GM19455 (cell line): Measurements from ENCODE around the gene NELL2.
"Not testable (repeated sequence)": the region's sequence is repeated elsewhere in the genome, so short reads cannot be mapped to it uniquely, and the experiment has no call there.

Source experiments
- ATAC-seq: cut with Tn5 transposase; IDR thresholded peaks from one replicate; pipeline ENCODE4 v1.9.1; 2021; ENCODE audit not compliant: unreplicated experiment

The NELL2 gene

DNA sequence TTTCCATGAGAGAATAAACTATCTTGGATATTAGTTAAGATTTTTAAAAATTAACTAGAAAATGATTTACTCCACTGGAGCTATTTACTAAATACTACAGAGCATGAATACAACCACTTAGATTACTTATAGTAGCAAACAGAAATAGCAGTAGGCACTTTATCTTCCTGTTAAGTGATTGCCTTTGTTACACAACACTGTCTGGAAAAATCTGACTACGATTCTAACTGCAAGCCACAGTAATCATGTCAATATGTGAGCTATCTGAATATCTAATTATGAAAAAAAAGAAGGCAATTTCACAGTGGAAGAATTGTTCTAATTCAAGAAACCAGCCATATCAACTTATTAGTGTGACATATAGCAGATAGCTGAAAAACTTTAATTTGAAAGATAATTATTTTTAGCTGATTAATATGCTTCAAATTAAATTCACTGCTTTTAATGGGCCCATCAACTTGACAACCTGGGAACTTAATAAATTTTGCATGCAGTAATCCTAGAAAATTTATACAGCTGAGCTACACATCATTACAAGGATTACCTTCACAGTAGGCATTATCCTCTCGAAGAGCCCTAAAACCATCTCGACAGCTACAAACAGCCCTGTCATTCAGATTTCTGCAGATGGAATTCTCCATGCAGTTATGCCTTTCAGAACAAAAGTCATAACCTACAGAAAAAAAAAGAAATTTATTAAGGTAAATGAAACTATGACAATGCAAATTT is 172.8 kb downstream of the NELL2 start:
- no peak for ATAC-seq

DNA sequence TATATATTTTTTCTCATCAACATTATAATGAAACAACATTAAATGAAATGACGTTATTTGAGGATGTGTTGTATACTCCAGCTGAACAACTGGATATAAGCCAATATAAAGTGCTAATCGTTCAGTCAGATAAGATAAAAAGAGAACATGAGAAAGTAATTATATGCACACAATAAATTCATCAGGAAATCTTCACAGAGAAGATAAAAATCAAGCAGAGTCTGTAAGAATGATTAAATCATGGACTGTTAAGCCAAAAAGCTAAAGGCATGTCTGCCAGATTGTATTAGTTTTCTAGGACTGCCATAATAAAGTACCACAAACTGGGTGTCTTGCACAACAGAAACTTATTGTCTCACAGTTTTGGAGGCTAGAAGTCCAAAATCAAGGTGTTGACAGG is 178.6 kb downstream of the NELL2 start:
- ATAC-seq, result no peak

DNA sequence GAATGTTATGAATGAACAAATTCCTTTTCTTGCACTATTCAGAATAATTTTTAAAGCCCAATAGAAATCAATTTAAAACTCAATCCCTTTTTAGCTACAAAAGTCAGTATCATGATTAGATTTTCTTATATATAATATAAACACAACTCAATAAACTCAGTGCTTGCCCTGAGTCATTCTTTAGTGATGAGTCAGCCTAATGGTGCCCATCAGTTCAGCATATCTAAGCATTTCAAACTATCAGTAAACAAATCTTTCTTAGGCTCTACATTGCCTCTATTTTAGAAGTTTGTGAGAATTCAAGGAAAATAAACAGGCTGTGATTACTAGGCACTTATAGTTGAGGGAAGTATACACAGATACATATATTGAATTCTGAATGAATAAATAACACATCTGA is 179.6 kb downstream of the NELL2 start:
- no peak for ATAC-seq

DNA sequence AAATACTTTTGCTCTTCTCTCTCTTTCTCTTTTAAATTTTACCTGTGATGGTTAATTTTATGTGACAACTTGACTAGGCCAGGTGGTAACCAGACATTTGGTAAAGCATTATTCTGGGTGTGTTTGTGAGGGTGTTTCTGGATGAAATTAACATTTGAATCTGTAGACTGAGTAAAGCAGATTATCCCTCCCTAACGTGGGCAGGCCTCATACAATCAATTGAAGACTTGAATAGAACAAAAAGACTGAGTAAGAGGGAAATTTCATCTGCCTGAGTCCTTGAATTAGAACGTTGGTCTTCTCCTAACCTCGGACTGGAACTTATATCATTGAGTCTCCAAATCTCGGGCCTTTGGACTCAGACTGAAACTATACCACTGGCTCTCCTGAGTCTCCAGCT is 182.1 kb downstream of the NELL2 start:
- ATAC-seq, result no peak

DNA sequence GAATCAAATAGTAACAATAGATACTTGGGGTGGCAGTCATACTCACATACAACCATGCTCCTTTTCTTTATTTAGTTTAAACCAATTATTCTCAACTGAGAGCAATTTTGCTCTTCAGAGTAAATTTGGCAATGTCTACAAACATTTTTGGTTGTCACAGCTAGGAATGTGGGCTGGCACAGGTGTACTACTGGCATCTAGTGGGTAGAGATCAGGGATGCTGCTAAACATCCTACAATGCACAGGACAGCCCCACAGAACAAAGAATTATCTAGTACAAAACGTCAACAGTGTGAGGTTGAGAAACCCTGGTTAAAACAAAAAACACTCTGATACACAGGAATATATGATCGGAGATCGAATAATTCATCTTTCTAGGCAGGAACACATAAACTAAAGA is 186.5 kb downstream of the NELL2 start:
- no peak for ATAC-seq

DNA sequence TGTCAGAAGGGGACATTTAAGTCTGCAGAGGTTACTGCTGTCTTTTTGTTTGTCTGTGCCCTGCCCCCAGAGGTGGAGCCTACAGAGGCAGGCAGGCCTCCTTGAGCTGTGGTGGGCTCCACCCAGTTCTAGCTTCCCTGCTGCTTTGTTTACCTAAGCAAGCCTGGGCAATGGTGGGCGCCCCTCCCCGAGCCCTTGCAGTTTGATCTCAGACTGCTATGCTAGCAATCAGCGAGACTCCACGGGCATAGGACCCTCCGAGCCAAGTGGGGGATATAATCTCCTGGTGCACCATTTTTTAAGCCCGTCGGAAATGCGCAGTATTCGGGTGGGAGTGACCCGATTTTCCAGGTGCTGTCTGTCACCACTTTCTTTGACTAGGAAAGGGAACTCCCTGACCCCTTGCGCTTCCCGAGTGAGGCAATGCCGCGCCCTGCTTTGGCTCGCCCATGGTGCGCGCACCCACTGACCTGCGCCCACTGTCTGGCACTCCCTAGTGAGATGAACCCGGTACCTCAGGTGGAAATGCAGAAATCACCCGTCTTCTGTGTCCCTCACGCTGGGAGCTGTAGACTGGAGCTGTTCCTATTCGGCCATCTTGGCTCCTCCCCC is 189.2 kb downstream of the NELL2 start:
- not testable (repeated sequence) for ATAC-seq

DNA sequence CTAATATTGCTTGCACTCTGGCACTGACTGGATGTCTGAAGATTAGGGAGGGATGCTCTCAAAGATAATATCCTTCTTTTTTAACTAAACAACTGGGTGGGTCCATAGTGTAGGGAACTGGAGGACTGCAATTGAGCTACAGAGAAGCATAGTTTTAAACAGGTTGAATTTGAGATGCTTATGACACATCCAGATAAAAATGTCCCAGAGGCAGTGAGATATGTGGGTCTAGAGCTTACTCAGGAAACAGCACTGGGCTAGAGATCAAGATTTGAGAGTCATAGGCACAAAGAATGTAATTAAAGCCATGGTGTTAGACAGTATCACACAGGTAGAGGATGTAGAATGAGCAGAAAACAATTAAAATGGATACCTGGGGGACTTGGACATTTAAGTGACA is 198.4 kb downstream of the NELL2 start:
- no peak for ATAC-seq

DNA sequence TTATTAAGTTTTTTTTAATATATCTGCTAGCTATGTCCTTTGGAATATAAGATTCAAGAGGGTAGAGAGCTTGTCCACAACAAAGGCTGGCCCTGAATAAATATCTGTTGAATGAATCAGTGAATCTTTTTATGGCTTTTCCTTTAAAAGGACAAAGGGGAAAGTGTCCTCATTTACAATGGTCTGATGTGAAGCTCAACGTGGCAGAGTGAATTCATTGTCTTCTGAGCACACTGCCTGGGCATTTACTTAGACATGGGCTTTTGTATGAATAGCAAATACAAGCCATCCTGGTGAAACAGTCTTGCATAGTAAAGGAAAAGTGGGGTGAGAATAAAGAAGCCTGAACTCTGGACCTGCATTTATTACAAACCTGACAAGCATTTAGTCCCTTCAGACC is 201.2 kb downstream of the NELL2 start:
- ATAC-seq, result no peak

DNA sequence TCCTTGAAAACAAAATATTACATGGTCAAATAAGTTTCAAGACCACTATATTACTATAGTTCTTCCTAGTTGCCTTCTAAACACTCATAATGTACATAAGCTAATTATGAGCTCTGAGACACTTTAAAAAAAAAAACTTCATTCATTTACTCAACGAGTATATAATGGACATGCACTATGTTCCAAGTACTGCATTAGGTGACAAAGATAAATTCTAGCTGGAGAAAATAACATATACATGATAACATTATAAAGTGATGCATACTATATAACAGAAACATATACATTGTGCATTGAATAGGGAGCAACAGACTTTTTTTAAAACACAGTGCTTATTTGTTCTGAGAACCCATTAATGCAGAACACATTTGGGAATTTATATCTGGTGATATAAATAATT is 202.3 kb downstream of the NELL2 start:
- ATAC-seq, result no peak

DNA sequence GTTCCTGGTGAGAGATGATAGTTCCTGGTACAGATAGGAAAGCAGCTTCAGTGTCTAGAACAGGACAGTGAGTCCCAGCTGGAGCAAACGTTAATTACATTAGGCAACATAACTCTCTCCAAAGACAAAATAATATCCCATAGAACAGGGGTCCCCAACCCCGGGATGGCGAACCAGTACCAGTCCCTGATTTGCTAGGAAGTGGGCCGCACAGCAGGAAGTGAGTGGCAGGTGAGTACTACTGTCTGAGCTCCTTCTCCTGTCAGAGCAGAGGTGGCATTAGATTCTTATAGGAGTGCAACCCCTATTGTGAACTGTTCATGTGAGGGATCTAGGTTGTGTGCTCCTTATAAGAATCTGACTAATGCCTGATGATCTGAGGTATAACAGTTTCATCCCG is 204.1 kb downstream of the NELL2 start:
- no peak for ATAC-seq

DNA sequence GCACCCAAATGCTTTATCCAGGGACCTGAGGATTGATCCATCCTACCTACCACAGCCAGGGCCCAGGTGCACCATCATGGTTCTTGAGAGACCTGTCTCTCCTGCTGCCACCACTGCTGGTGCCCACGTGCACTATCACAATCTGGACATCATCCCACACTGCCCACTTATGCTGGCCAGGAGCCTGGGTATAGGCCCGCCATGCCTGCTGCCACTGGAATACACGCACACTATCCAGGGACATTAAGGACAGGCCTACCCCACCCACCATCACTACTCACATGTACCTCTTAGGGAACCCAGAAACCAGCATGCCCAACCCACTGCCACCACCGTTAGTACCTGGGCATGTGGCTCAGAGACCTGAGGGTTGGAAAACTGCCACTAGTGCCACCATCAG is 207.7 kb downstream of the NELL2 start:
- ATAC-seq, result no peak

DNA sequence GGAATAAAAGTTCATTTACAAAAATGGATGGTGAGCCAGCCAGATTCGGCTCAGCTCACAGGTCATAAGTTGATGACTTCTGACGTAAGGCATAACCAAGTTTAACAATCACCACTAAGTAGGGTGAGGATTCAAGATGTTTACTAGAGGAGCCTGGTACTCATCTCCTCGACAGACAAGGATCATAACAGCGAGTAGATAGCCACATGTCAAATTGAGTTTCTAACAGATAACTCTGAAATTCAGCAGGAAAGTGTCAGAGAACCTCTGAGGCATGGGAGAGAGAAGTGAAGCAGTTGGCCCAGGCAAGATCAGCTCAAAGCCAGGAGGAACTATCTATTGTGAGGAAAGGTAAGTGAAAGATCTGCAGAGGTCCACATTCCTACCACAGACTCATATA is 208.7 kb downstream of the NELL2 start:
- no peak for ATAC-seq

DNA sequence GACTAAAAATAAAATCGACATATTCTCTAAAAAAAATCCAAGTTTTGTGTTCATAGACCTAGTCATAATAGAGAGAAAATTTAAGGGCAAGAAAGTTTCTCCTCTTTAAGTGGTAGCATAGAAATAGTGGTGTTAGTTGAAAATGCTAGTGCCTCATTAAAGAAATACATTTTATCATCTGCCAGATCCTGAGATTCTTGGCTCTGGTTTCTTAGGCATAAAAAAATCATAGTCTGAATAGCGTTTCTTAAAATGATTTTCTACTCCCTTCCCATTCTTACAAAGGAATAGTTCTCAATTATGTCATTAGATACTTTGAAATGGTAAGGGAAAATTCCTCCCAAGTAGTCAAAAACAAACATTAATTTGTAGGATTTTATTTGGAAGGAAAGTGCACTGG is 212.8 kb downstream of the NELL2 start:
- no peak for ATAC-seq

DNA sequence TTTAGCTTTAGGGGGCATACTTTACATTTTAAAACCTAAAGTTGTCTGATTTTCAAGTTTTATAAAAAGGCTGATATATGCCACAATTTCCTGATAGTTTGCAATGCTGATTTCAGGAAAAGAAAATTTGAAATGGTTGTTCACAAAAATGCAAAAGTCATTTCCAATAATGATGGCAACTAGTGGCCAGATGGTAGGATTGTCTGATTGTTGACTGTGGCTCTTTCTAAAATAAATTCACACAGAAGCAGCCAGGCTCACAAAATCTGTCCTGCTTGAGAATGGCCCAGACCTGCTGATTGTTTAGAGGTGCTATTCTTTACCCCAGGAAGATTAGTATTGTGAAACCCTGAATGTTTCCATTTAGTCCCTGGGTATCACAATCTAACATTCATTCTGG is 220.3 kb downstream of the NELL2 start:
- ATAC-seq, result no peak

DNA sequence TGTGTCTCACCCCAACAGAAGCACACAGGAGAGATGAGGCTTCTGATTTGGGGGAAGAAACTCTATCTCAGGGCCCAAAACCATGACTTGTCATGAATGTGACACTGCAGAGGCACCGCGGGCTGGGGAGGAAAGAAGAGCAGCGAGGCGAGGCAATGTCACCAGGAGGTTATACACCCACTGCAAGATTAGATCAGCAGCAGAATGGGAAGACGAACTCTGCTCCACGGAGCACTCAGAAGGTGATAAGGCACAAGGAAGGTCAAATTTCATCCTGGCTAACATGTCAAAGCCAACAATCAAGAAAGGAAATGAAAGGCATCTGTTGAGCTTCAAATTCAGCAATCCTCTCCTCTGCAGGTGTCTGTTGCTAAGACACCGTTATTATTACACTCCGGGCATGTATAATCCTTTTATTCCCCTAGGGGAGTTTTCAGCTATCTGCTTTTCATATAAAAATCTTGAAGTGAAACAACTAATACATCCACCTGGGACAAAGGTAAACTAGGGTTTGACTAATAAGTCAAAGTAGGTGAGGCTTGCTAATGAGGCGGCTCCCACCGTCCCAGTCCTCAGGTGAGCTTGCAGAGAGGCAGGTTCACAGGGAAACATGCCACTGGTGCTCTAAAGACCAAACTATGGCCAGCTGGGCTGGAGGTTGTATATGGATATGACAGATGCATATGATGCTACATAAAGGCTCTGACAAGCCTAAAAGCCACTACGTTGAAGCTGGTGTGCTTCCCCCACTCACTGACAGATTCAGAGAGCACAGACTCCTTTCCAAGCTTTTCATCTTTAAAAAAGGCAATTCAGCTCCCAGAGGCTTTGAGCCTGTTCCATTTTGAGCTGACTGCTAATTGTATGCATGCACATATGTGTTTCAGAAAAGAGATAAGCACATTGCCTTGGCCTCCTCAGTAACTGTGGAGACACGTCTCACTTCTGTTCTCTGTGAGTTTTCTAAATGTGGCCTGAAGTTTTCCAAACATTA is 221.2 kb downstream of the NELL2 start:
- no peak for ATAC-seq

DNA sequence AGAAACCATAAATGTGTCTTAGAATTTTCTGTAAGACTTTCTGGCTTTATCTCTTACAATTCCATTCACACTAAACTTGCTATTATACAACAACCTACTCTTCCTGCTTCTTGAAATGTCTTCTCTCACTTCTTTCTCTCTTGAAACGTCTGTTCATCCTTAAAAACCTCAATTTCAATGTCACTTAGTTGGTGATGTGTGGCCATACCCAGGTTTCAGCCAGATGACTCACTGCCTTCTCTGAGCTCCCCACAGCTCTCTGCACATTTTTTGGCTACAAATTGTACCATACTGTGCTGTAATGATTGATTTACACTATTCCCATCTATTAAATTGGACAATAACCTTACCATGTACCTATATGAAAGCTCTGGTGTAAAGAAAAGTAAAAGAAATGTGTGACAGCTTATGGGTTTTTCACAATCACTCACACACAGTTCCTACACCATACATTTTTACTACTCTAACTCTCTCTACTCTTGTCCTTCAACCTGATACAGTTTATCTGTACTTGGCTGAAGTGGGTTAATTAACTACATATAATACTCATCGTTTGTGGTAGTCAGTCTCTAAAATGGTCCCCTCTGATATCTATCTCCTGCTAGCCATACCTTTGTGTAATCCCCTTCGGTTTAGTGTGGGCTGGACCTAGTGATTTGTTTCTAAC is 222.1 kb downstream of the NELL2 start:
- ATAC-seq, result no peak

DNA sequence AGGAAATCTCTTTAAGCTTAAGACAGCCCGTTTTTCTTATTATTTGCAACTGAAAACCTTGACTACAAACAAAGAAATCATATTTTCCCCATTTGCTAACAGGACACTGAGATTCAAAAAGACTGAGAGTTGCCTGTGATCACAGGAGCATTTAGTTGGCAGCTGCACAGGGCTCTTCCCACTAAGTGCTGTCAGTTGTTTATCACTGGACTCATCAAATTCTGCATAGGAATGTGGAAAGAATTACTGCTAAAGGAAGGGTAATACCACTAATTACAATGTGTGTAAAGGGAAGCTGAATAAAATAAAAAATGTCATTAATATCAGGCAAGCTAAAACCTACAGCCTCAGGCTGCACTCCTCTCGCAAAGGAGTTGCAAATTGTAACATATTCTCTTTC is 226.4 kb downstream of the NELL2 start:
- no peak for ATAC-seq

DNA sequence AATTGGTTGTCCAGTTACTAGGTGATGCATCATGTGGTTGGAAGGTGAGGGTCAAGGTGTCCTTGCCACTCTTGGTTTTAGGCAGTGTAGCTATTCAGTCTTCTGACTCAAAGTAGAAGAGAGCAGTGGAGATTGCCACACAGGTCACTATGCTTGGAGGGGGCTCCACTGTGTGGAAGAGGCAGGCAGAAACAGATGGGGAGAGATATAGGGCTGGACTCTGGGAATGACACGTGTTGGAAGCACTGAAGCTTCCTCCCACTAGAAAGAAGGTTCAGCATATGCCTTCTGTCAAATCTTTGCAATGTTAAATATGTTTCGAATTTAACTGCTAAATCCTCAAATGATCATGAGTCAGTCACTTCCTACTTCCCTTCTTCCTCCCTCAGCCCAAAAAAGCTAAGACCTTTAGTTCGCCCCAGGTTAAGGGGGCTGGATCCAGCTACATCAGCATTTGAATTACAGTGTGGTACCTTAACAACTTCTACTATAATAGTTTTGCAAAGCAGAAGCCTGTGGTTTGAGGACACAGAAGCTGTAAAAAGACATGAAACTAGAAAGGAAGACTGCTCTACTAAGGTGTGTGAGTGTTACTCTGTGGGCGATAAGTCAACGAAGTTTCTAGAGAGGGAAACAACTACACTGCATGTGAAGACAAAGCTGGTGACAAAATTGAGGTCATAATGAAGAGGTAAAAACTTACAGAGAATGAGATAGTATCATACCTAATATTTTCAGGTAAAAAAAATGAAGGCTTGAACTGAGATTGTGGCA is 228.0 kb downstream of the NELL2 start:
- ATAC-seq, result no peak

DNA sequence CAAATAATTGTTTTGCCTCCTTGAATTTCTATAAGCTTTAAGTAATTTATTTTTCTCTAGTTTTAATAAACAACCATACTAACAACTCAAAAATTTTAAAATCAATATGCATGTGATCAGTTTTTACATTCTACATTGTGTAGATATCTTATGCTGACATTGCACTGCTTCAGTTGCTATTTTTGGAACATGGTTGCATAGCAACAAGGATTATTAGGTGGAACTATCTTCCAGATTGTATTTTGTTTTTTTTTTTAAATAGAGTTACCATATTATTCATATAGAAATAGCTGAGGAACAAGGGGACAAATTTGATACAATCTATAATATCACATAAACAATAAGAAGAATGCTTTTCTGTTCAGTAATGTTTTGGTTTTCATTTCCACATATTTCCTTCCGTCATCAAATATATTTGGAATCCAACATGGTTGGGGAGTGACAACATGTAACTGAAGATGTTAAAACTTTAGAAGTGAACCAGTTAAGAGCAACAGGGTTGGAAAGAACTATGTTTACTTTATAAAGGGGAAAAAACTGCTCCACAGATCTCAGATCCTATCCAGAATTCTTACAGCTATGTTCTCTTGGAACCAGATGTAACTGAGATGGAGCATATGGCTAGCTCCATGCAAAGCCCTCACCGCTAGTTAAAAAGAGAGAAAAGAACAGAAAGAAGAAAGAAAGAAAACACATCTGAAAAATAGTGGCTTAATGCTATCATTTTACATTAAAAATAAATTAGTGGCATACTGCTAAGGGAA is 235.5 kb downstream of the NELL2 start:
- ATAC-seq, result no peak

DNA sequence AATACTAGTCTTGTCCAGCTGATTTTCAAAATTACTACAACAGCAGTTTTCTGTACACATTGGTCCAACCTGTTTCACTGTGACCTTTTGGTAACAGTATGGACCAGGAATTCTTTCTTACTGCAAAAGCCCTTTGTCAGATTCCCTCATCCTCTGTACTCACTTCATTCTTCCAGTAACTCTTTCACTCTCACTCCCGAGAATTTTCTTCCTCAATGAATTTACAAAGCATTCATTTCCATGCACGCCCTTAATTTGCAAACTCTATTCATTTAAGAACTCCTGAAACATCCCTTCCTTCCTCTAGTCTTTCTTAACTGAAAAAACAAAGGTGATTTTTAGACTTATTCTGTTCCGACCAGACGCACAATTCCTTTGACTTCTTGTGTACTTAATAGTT is 238.2 kb downstream of the NELL2 start:
- ATAC-seq, result no peak
